SU-DHL-6 (cell line): ENCODE results near the gene NAA35.

Source experiments
- H2AFZ ChIP-seq: fragments of 200-600 bp; sonication (generic); 2 replicates; pipeline ENCODE4 v1.6.1; 2014; ENCODE audit warnings: low read depth, mild to moderate bottlenecking, moderate library complexity, mixed read lengths, antibody characterized with exemption, low read length; ENCODE audit not compliant: severe bottlenecking
- H3F3A ChIP-seq: fragments of 200-600 bp; shearing (Covaris generic); 2 replicates; pipeline ENCODE4 v1.6.0; 2016; ENCODE audit warnings: antibody characterized with exemption, mild to moderate bottlenecking; ENCODE audit not compliant: insufficient read depth
- H3K27ac ChIP-seq: fragments of 200-600 bp; sonication (generic); 2 replicates; pipeline ENCODE4 v1.5.1; 2016; ENCODE audit warnings: low read depth, mild to moderate bottlenecking, low read length, moderate library complexity, mixed read lengths
- H3K27me3 ChIP-seq: fragments of 200-600 bp; sonication (generic), shearing (Covaris generic); 2 replicates; pipeline ENCODE4 v1.6.0; 2014; ENCODE audit warnings: mild to moderate bottlenecking, low read length
- H3K36me3 ChIP-seq: fragments of 200-600 bp; sonication (generic); 2 replicates; pipeline ENCODE4 v1.6.1; 2014; ENCODE audit warnings: mild to moderate bottlenecking, low read length, mixed read lengths
- H3K4me2 ChIP-seq: fragments of 300-600, 200-600 bp; shearing (Covaris generic), sonication (generic); 2 replicates; pipeline ENCODE4 v1.6.0; 2014; ENCODE audit warnings: low read length, low read depth, mild to moderate bottlenecking; ENCODE audit not compliant: poor library complexity, severe bottlenecking
- H3K4me3 ChIP-seq: fragments of 200-600 bp; sonication (generic); 2 replicates; pipeline ENCODE4 v1.5.1; 2014; ENCODE audit warnings: antibody characterized with exemption, low read length, mild to moderate bottlenecking, mixed read lengths; ENCODE audit not compliant: insufficient read depth, poor library complexity, severe bottlenecking
- H3K79me2 ChIP-seq: fragments of 200-600 bp; sonication (generic); 2 replicates; pipeline ENCODE4 v1.6.1; 2014; ENCODE audit warnings: mild to moderate bottlenecking, low read length, moderate library complexity; ENCODE audit not compliant: insufficient read depth
- H3K9ac ChIP-seq: fragments of 200-600 bp; sonication (generic); 2 replicates; pipeline ENCODE4 v1.7.0; 2014; ENCODE audit warnings: mild to moderate bottlenecking, low read length
- H3K9me2 ChIP-seq: fragments of 200-600 bp; sonication (generic); replicated peaks from 2 replicates; pipeline ENCODE4 v1.6.1; 2014; ENCODE audit warnings: low read length; ENCODE audit not compliant: insufficient read depth
- H3K9me3 ChIP-seq: fragments of 200-600 bp; sonication (generic); 2 replicates; pipeline ENCODE4 v1.6.1; 2014; ENCODE audit warnings: low read length, mixed read lengths; ENCODE audit not compliant: insufficient read depth
- H4K20me1 ChIP-seq: fragments of 200-600 bp; sonication (generic); 2 replicates; pipeline ENCODE4 v1.6.1; 2014; ENCODE audit warnings: low read depth, mild to moderate bottlenecking, antibody characterized with exemption, low read length, moderate library complexity, mixed read lengths
- EZH2phosphoT487 ChIP-seq: fragments of 200-600 bp; sonication (generic), shearing (Covaris generic); conservative IDR thresholded peaks from 2 replicates; pipeline ENCODE4 v1.6.1; 2018; ENCODE audit warnings: mild to moderate bottlenecking, antibody characterized with exemption, low read length, moderate library complexity, mixed read lengths
- TF ChIP-seq, protein P1 (sequence below): fragments of 200-600 bp; sonication (generic); IDR thresholded peaks from one replicate; pipeline ENCODE4 v1.5.1; 2017; ENCODE audit warnings: antibody characterized with exemption, mild to moderate bottlenecking, low read length, moderate library complexity; ENCODE audit not compliant: insufficient read depth, poor library complexity, severe bottlenecking

The NAA35 gene

DNA sequence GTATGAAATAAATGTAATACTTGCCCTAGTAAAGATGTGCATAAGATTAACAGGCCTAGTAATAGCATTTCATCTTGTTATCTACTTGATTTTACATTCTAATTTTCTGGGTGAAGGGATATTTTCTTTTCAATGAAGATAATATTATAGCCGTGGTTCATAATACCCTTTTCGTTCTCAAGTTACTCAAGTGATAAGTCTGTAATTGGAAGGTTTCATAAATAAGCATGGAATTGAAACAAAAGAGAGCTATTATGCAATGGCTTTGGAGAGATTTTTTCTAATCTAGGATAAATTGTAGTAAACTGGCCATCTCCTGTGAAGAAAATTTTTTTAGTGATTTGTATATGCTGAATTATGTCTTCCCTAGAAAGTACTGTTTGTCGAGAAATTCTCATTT is 19.0 kb downstream of the NAA35 start:
- Histone ChIP-seq H4K20me1 (no peaks in the 10 kb centered on the region), H3K9me2 (no peaks in the 10 kb centered on the region), H3K4me2 (no peak overlapping the region), H3K36me3 (peaks cover 15% of the 10 kb centered on the region; the same call in 1 of the 2 replicates), H3K9ac (no peak overlapping the region), H3K4me3 (no peak overlapping the region), H3K79me2 (0 out of 2 replicates have a peak, but pooled peaks cover 3% of the 10 kb centered on the region), H3K9me3 (no peaks in the 10 kb centered on the region), H3K27ac (no peak overlapping the region), H2AFZ (no peak overlapping the region), H3K27me3 (no peaks in the 10 kb centered on the region), H3F3A (no peaks in the 10 kb centered on the region)
- TF ChIP-seq, protein P1, sequence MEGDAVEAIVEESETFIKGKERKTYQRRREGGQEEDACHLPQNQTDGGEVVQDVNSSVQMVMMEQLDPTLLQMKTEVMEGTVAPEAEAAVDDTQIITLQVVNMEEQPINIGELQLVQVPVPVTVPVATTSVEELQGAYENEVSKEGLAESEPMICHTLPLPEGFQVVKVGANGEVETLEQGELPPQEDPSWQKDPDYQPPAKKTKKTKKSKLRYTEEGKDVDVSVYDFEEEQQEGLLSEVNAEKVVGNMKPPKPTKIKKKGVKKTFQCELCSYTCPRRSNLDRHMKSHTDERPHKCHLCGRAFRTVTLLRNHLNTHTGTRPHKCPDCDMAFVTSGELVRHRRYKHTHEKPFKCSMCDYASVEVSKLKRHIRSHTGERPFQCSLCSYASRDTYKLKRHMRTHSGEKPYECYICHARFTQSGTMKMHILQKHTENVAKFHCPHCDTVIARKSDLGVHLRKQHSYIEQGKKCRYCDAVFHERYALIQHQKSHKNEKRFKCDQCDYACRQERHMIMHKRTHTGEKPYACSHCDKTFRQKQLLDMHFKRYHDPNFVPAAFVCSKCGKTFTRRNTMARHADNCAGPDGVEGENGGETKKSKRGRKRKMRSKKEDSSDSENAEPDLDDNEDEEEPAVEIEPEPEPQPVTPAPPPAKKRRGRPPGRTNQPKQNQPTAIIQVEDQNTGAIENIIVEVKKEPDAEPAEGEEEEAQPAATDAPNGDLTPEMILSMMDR: no peak
- TF ChIP-seq EZH2phosphoT487: no peak

DNA sequence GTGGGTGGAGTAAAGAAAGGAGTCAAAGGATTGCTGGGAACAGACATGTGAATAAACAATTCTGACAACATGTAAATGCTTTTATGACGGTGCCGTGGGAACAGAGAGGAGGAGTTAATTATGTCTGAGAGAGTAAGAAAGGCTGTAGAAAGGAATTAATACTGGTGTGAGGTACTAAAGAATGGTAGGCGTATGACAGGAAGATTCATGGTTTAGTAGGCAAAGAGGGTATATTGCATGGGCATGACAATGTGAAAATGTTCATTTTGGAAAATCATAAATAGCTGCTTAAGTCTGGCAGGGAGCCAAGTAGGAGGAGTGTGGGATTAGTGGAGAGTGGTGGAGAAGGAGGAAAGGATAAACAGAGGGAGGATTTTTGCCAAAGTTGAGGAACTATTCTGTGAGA is 19.7 kb downstream of the NAA35 start:
- TF ChIP-seq, protein P1: no peak
- peaks cover 16% of the 10 kb centered on the region; the same call in 1 of the 2 replicates for H3K36me3 ChIP-seq
- no peak overlapping the region for H3K9ac ChIP-seq
- H3K79me2 ChIP-seq: 0 out of 2 replicates have a peak, but pooled peaks cover 3% of the 10 kb centered on the region
- H3K4me3 ChIP-seq: no peak overlapping the region
- H3F3A ChIP-seq: no peaks in the 10 kb centered on the region
- H4K20me1 ChIP-seq: no peaks in the 10 kb centered on the region
- no peaks in the 10 kb centered on the region for H3K9me3 ChIP-seq
- no peaks in the 10 kb centered on the region for H3K9me2 ChIP-seq
- H3K27me3 ChIP-seq: no peaks in the 10 kb centered on the region
- no peak overlapping the region for H2AFZ ChIP-seq
- no peak overlapping the region for H3K4me2 ChIP-seq
- H3K27ac ChIP-seq: no peak overlapping the region

DNA sequence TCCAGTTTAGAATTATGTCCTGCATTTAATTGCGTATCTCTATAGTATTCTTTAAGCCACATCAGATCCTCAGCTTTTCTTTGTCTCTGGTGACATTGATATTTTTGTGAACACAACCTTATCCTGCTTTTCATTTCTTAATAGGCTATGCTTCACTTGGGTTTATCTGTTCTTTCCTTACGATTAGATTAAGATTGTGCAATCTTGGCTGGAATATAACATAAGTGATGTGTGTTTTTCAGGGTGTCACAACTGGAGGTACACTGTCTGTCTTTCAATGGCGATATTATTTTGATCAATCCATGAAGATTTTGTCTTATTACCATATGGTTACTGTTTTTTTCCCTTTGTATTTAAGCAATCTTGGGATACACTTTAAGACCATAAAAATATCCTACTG is 23.6 kb downstream of the NAA35 start:
- H3K9me2 ChIP-seq: no peaks in the 10 kb centered on the region
- H3F3A ChIP-seq: no peaks in the 10 kb centered on the region
- H3K9me3 ChIP-seq: no peaks in the 10 kb centered on the region
- H4K20me1 ChIP-seq: no peaks in the 10 kb centered on the region
- H3K79me2 ChIP-seq: no peaks in the 10 kb centered on the region
- H3K9ac ChIP-seq: no peak overlapping the region
- no peak overlapping the region for H3K27ac ChIP-seq
- no peaks in the 10 kb centered on the region for H3K27me3 ChIP-seq
- no peak overlapping the region for H3K4me3 ChIP-seq
- H3K36me3 ChIP-seq: peaks cover 19% of the 10 kb centered on the region; the same call in 1 of the 2 replicates
- no peak overlapping the region for H3K4me2 ChIP-seq
- no peak for TF ChIP-seq EZH2phosphoT487
- TF ChIP-seq, protein P1: no peak
- H2AFZ ChIP-seq: no peak overlapping the region
